ENCODE results near the gene RPS21.

RPS21 gene

DNA sequence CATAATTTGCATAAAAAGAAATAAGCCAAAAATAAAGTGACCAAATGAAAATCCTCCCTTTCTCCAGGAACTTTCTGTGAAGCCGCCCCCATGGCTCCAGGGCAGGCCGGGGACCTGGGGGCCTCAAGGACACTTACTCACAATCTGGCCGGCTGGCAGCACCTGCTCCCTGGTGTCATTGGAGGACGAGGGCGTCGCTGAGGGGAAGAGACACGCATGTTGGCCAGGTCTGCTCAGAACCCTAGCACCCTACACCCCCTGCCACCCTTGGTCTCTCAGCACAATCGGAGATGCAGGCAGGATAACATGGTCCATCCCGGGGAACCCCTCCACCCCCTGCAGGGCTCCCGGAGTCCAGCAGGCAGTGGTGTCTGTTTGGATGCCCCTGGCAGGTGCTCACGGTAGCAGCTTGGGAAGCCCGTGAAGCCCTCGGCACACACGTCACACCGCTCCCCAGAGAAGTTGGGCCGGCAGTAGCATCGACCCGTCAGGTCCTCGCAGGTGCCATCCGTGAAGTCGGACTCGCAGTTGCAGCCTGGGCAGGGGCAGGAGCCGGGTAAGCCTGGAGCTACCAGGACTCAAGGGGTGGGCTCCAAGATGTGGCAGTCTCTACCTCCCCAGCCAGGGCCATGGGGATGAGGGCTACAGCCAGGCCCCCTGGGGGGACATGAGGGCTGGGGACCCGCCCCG lies 41.1 kb upstream of the RPS21 start:
- TF ChIP-seq SUZ12 (IDR thresholded peaks at IDR 0.05; ENCODE audit: extremely low read depth, insufficient read depth, insufficient read length) (no peak), YY1 (IDR thresholded peaks at IDR 0.05; ENCODE audit: insufficient read depth, insufficient read length) (no peak), ZNF274 (IDR thresholded peaks at IDR 0.05; ENCODE audit: low read depth, low read length) (no peak)
- H3K4me3 ChIP-seq (ENCODE audit: insufficient read length, low read depth) = no peak overlapping the region
- peaks cover 87% of the 10 kb centered on the region for H3K36me3 ChIP-seq (ENCODE audit: insufficient read depth, insufficient read length, low read length)
- no peaks in the 10 kb centered on the region for H3K27me3 ChIP-seq (ENCODE audit: insufficient read depth, insufficient read length)
- no peak overlapping the region for H3K9ac ChIP-seq (ENCODE audit: insufficient read length, low read depth)
- peaks cover 7% of the 10 kb centered on the region; the same call in 1 of the 2 replicates for H3K9me3 ChIP-seq (ENCODE audit: insufficient read depth, low read length)
- no peaks in the 10 kb centered on the region for H3K4me1 ChIP-seq (ENCODE audit: insufficient read depth, insufficient read length)
- no peak for DNase-seq (ENCODE audit: low read depth, low spot score)

DNA sequence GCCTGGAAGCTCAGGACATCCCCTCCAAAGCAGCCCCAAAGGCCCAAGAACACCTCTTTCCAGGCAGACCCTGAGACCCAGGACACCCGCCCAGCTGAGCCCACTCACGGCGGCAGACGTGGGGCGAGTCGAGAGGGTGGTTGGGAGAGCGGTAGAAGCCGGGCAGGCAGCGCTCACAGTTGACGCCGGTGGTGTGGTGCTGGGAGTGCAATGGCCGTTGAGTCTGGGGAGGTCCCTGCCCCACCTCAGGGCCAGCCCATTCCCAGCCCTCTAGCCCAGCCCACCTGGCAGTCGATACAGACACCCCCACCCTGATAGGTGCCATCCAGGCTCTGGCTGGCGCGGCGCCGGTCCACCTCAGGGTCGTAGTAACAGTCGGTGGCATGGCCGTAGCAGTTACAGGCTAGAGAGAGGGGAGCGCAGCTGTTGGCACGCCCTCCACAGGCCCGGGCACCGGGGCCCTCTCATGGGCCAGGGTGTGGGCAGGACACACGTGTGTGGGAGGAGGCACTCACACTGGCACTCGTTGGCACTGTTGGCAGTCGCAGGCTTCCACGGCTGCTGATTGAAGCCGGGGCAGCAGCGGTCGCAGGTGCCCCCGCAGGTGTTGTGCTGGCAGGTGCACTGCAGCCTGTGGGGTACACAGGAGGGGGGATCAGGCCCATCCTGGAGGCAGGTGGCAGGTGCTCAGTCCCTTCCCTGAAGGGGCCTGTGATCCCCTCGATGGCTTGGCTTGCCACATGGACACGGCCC lies 40.3 kb upstream of the RPS21 start:
- peaks cover 88% of the 10 kb centered on the region for H3K36me3 ChIP-seq (ENCODE audit: insufficient read depth, insufficient read length, low read length)
- TF ChIP-seq ZNF274 (IDR thresholded peaks at IDR 0.05; ENCODE audit: low read depth, low read length) = no peak
- no peak for TF ChIP-seq YY1 (IDR thresholded peaks at IDR 0.05; ENCODE audit: insufficient read depth, insufficient read length)
- no peak for TF ChIP-seq SUZ12 (IDR thresholded peaks at IDR 0.05; ENCODE audit: extremely low read depth, insufficient read depth, insufficient read length)
- no peak overlapping the region for H3K4me3 ChIP-seq (ENCODE audit: insufficient read length, low read depth)

DNA sequence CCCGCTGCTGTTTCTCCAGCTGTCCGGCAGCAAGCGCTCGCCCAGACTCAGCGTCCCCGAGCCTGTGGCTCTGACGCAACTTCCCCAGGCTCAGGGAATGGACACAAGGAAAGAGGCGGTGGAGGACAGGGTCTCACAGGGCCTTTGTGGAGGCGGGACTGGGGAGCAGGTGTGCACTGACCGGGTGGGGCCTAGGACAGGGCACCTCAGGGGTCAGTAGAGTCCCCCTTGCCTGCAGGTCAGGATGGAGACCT lies 39.8 kb upstream of the RPS21 start:
- TF ChIP-seq ZNF274 (IDR thresholded peaks at IDR 0.05; ENCODE audit: low read depth, low read length) = no peak
- no peak for TF ChIP-seq YY1 (IDR thresholded peaks at IDR 0.05; ENCODE audit: insufficient read depth, insufficient read length)
- no peak for TF ChIP-seq SUZ12 (IDR thresholded peaks at IDR 0.05; ENCODE audit: extremely low read depth, insufficient read depth, insufficient read length)
- H3K9ac ChIP-seq (ENCODE audit: insufficient read length, low read depth) = no peak overlapping the region
- peaks cover 7% of the 10 kb centered on the region; the same call in 1 of the 2 replicates for H3K9me3 ChIP-seq (ENCODE audit: insufficient read depth, low read length)
- DNase-seq (ENCODE audit: low read depth, low spot score) = no peak
- no peaks in the 10 kb centered on the region for H3K27me3 ChIP-seq (ENCODE audit: insufficient read depth, insufficient read length)
- peaks cover 91% of the 10 kb centered on the region for H3K36me3 ChIP-seq (ENCODE audit: insufficient read depth, insufficient read length, low read length)
- no peak overlapping the region for H3K4me3 ChIP-seq (ENCODE audit: insufficient read length, low read depth)
- no peaks in the 10 kb centered on the region for H3K4me1 ChIP-seq (ENCODE audit: insufficient read depth, insufficient read length)

More for the DNA sequence above, 40.3 kb upstream of the RPS21 start:
- Histone ChIP-seq H3K9ac (ENCODE audit: insufficient read length, low read depth) (no peak overlapping the region), H3K9me3 (ENCODE audit: insufficient read depth, low read length) (peaks cover 7% of the 10 kb centered on the region; the same call in 1 of the 2 replicates), H3K27me3 (ENCODE audit: insufficient read depth, insufficient read length) (no peaks in the 10 kb centered on the region), H3K4me1 (ENCODE audit: insufficient read depth, insufficient read length) (no peaks in the 10 kb centered on the region)
- no peak for DNase-seq (ENCODE audit: low read depth, low spot score)

DNA sequence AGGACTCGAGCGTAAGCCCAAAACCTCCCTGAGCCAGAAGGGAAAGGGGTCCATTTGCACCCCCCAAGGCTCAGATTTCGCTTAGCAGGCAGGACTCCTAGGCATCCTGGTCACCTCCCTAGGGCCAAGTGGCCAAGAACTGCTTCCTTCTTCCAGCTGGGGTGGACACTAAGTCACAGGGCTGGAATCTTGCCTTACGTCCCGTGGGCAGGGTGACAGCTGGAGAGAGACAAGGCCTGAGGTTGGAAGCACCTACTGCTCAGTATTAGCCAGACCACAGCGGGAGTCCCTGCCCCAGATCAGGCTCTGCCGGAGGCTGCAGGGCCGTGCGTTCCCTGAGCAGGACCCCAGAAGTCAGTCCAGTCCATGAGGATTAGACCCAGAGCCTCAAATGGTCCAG lies 39.5 kb upstream of the RPS21 start:
- DNase-seq (ENCODE audit: low read depth, low spot score) = no peak
- Histone ChIP-seq H3K9me3 (ENCODE audit: insufficient read depth, low read length) (peaks cover 7% of the 10 kb centered on the region; the same call in 1 of the 2 replicates), H3K4me3 (ENCODE audit: insufficient read length, low read depth) (no peak overlapping the region), H3K27me3 (ENCODE audit: insufficient read depth, insufficient read length) (no peaks in the 10 kb centered on the region), H3K9ac (ENCODE audit: insufficient read length, low read depth) (peak overlapping the region; percentile 56), H3K4me1 (ENCODE audit: insufficient read depth, insufficient read length) (no peaks in the 10 kb centered on the region), H3K36me3 (ENCODE audit: insufficient read depth, insufficient read length, low read length) (peaks cover 92% of the 10 kb centered on the region)
- TF ChIP-seq SUZ12 (IDR thresholded peaks at IDR 0.05; ENCODE audit: extremely low read depth, insufficient read depth, insufficient read length) = no peak
- no peak for TF ChIP-seq ZNF274 (IDR thresholded peaks at IDR 0.05; ENCODE audit: low read depth, low read length)
- TF ChIP-seq YY1 (IDR thresholded peaks at IDR 0.05; ENCODE audit: insufficient read depth, insufficient read length) = no peak

DNA sequence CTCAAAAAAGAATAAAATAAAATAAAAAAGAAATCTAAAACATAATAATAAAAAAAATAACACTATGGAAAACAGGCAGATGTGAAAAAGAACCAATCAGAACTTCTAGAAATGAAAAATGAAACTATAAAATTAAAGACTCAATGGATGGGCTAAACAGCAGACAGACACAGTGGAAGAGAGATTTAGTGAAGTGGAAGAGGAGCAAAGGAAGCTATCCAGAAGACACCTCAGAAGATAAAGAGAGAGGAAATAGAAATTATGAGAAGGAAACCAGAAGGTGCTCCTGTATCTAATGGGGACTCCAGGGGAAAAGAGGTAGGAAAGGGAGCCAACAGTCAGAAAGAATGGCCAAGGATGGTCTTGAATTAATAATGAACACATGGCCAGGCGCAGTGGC lies 38.3 kb upstream of the RPS21 start:
- DNase-seq (ENCODE audit: low read depth, low spot score) = no peak
- Histone ChIP-seq H3K36me3 (ENCODE audit: insufficient read depth, insufficient read length, low read length) (peaks cover 92% of the 10 kb centered on the region), H3K27me3 (ENCODE audit: insufficient read depth, insufficient read length) (no peaks in the 10 kb centered on the region), H3K4me3 (ENCODE audit: insufficient read length, low read depth) (no peak overlapping the region), H3K9ac (ENCODE audit: insufficient read length, low read depth) (no peak overlapping the region), H3K4me1 (ENCODE audit: insufficient read depth, insufficient read length) (peaks cover 5% of the 10 kb centered on the region), H3K9me3 (ENCODE audit: insufficient read depth, low read length) (peaks cover 7% of the 10 kb centered on the region; the same call in 1 of the 2 replicates)
- TF ChIP-seq SUZ12 (IDR thresholded peaks at IDR 0.05; ENCODE audit: extremely low read depth, insufficient read depth, insufficient read length) (no peak), YY1 (IDR thresholded peaks at IDR 0.05; ENCODE audit: insufficient read depth, insufficient read length) (no peak), ZNF274 (IDR thresholded peaks at IDR 0.05; ENCODE audit: low read depth, low read length) (no peak)

DNA sequence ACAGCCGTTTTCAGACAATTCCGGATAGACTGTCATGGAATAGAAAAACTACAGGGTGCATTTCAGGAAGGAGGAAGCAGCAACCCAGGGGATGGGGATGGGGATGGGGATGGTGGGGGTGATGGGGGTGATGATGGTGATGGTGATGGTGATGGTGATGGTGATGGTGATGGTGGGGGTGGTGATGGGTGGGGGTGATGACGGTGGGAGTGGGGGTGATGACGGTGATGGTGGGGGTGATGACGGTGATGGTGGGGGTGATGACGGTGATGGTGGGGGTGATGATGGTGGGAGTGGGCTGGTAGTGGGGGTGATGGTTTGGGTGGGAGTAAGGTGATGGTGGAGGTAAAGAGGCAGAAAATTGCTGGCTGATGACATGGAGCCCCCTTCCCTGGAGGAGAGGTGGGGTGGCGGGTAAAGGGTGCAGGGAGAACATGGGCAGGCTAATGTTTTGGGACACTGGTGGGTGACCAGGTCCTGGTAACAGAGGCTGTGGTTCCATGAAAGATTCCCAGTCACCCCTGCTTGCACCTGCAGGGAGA lies 37.3 kb upstream of the RPS21 start:
- TF ChIP-seq SUZ12 (IDR thresholded peaks at IDR 0.05; ENCODE audit: extremely low read depth, insufficient read depth, insufficient read length) = no peak
- TF ChIP-seq ZNF274 (IDR thresholded peaks at IDR 0.05; ENCODE audit: low read depth, low read length) = no peak
- no peak for TF ChIP-seq YY1 (IDR thresholded peaks at IDR 0.05; ENCODE audit: insufficient read depth, insufficient read length)
- no peaks in the 10 kb centered on the region for H3K27me3 ChIP-seq (ENCODE audit: insufficient read depth, insufficient read length)
- no peak overlapping the region for H3K9ac ChIP-seq (ENCODE audit: insufficient read length, low read depth)
- H3K4me3 ChIP-seq (ENCODE audit: insufficient read length, low read depth) = no peak overlapping the region
- peaks cover 83% of the 10 kb centered on the region for H3K36me3 ChIP-seq (ENCODE audit: insufficient read depth, insufficient read length, low read length)
- no peak for DNase-seq (ENCODE audit: low read depth, low spot score)
- peaks cover 11% of the 10 kb centered on the region for H3K4me1 ChIP-seq (ENCODE audit: insufficient read depth, insufficient read length)
- H3K9me3 ChIP-seq (ENCODE audit: insufficient read depth, low read length) = peaks cover 7% of the 10 kb centered on the region; the same call in 1 of the 2 replicates

DNA sequence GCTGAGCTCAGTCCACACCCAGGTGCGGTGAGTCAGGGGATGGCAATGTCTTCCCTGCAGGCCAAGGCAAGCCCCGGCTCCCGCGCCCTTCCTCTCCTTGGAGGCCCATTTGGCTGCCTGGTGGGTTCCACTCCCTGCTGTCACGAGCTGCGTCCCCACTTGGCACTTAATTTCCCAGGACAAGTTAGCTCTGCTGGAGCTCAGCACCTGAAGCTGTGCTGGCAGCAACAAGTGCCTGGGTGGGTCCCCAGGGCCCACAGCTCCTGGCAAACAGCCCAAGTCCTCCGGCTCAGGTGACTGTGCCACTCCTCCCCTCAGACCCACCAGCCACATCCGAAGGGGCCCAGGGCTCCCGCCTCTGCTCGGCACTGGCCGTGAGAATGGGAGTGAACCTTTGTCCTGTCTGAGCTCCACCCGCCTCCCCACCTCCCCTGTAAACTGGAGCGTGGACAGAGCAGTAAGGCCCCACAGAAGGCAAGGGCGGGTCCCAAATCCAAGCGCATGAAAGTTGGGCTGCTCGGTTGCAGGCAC lies 36.7 kb upstream of the RPS21 start:
- no peaks in the 10 kb centered on the region for H3K27me3 ChIP-seq (ENCODE audit: insufficient read depth, insufficient read length)
- TF ChIP-seq SUZ12 (IDR thresholded peaks at IDR 0.05; ENCODE audit: extremely low read depth, insufficient read depth, insufficient read length) (no peak), ZNF274 (IDR thresholded peaks at IDR 0.05; ENCODE audit: low read depth, low read length) (no peak), YY1 (IDR thresholded peaks at IDR 0.05; ENCODE audit: insufficient read depth, insufficient read length) (no peak)
- H3K9ac ChIP-seq (ENCODE audit: insufficient read length, low read depth) = no peak overlapping the region
- no peak for DNase-seq (ENCODE audit: low read depth, low spot score)
- no peak overlapping the region for H3K4me3 ChIP-seq (ENCODE audit: insufficient read length, low read depth)
- H3K9me3 ChIP-seq (ENCODE audit: insufficient read depth, low read length) = peaks cover 7% of the 10 kb centered on the region; the same call in 1 of the 2 replicates
- H3K36me3 ChIP-seq (ENCODE audit: insufficient read depth, insufficient read length, low read length) = peaks cover 80% of the 10 kb centered on the region
- H3K4me1 ChIP-seq (ENCODE audit: insufficient read depth, insufficient read length) = peaks cover 15% of the 10 kb centered on the region

Measured in NT2/D1 (cell line).